ENCODE measurements around the gene HDAC10. TPM values are rescaled to one million over a fixed set of nuclear protein-coding genes. Genes with fewer than 3 reads are reported as not detected.

HDAC10 gene
- total RNA-seq, 1 donor from 2014 or later = 5.4 TPM

DNA sequence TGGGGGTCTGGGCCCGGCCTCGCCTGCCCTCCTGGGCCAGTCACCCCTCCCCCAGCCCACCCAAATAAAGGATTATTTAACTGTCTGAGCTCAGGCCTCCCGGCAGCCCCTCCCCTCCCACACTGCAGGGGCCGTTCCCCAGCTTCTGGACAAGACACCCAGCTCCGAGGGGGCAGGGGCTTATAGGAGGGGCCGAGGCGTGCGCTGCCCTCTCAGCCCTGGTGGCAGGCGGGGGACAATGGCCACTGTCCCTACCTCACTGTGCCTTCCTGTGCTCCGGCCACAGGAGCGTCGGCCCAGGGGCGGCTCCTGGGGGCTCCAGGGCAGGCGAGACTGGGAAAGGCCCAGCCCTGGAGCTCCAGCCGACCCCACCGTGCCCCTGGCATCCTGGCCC lies 52.4 kb downstream of the HDAC10 start:
- Mint-ChIP-seq H3K27ac (no peak overlapping the region), H3K27me3 (ENCODE audit: insufficient read depth, low read depth) (peaks cover 2% of the 10 kb centered on the region), H3K36me3 (peaks cover 13% of the 10 kb centered on the region), H3K9me3 (peaks cover under 1% of the 10 kb centered on the region), H3K4me1 (peaks cover 13% of the 10 kb centered on the region), H3K4me3 (no peak overlapping the region)
- H3K9me3 ChIP-seq (ENCODE audit: low read depth) = no peaks in the 10 kb centered on the region
- no peak overlapping the region for H3K4me3 ChIP-seq
- H3K4me2 ChIP-seq = no peak overlapping the region
- no peak overlapping the region for H3K27ac ChIP-seq
- peaks cover 10% of the 10 kb centered on the region for H3K4me1 ChIP-seq
- H3K36me3 ChIP-seq = peaks cover 12% of the 10 kb centered on the region
- H3K27me3 ChIP-seq = peaks cover 7% of the 10 kb centered on the region
- peaks cover 21% of the 10 kb centered on the region for H3F3A ChIP-seq (ENCODE audit: low read depth)
- DNase-seq (ENCODE audit: low spot score) = no peak
- no peak overlapping the region for H3K9ac ChIP-seq
- peaks cover 24% of the 10 kb centered on the region for H3K79me2 ChIP-seq (ENCODE audit: low read depth)
- no peak overlapping the region for H2AFZ ChIP-seq (replicated peaks)
- peaks cover 36% of the 10 kb centered on the region for H4K20me1 ChIP-seq (ENCODE audit: low read depth)
- TF ChIP-seq CTCF (IDR thresholded peaks at IDR 0.05) = no peak
- no peak for TF ChIP-seq EZH2phosphoT487 (IDR thresholded peaks at IDR 0.05)
- no peak for TF ChIP-seq EZH2 (IDR thresholded peaks at IDR 0.05)

GRCh38 chr22:50197856-50198623 lies 53.0 kb downstream of the HDAC10 start:
- Mint-ChIP-seq H3K4me1 (peaks cover 13% of the 10 kb centered on the region), H3K27ac (no peak overlapping the region), H3K27me3 (ENCODE audit: insufficient read depth, low read depth) (peaks cover 2% of the 10 kb centered on the region), H3K4me3 (no peak overlapping the region), H3K36me3 (peaks cover 8% of the 10 kb centered on the region), H3K9me3 (no peaks in the 10 kb centered on the region)
- no peak overlapping the region for H3K4me2 ChIP-seq
- H3K27me3 ChIP-seq = peaks cover 7% of the 10 kb centered on the region
- no peak for DNase-seq (ENCODE audit: low spot score)
- no peak for TF ChIP-seq EZH2 (IDR thresholded peaks at IDR 0.05)
- no peak for TF ChIP-seq CTCF (IDR thresholded peaks at IDR 0.05)
- TF ChIP-seq EZH2phosphoT487 (IDR thresholded peaks at IDR 0.05) = no peak
- peaks cover 18% of the 10 kb centered on the region for H3F3A ChIP-seq (ENCODE audit: low read depth)
- H3K27ac ChIP-seq = no peak overlapping the region
- H3K4me3 ChIP-seq = no peak overlapping the region
- H2AFZ ChIP-seq (replicated peaks) = no peak overlapping the region
- peaks cover 7% of the 10 kb centered on the region for H3K36me3 ChIP-seq
- no peak overlapping the region for H3K9ac ChIP-seq
- peaks cover 34% of the 10 kb centered on the region for H4K20me1 ChIP-seq (ENCODE audit: low read depth)
- no peaks in the 10 kb centered on the region for H3K9me3 ChIP-seq (ENCODE audit: low read depth)
- H3K4me1 ChIP-seq = peaks cover 10% of the 10 kb centered on the region
- H3K79me2 ChIP-seq (ENCODE audit: low read depth) = peaks cover 18% of the 10 kb centered on the region

DNA sequence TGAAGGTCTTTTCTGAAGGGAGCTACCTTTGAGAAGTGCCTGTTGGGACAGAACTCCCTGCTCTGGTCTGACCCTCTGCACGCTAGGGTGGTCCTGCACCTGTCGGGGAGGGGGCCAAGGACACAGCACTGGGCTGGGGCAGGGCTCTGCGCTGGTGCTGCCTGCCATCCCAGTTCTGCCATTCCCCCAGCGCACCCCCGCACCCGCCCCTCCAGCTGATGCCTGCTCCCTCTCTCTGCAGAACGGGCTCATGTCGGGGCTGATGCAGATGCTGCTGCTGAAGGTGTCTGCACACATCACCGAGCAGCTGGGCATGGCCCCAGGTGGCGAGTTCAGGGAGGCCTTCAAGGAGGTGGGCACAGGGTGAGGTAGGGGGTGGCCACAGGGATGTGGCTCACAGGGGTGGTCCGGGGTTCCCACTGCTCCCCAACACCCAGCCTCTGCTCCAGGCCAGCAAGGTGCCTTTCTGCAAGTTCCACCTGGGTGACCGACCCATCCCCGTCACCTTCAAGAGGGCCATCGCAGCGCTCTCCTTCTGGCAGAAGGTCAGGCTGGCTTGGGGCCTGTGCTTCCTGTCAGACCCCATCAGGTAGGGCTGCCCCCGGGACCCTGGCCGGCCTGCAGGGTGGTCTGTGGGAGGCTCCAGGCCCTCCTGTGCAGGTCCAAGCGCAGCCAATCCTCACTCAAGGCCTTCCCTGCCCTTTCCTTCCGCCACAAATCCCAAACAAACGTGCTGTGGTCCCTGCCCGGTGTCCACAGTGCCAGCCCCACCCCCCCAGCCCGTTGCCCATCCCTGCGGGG lies 53.9 kb downstream of the HDAC10 start:
- Mint-ChIP-seq H3K9me3 (no peaks in the 10 kb centered on the region), H3K4me1 (peaks cover 8% of the 10 kb centered on the region), H3K27ac (no peak overlapping the region), H3K36me3 (peaks cover 3% of the 10 kb centered on the region), H3K4me3 (no peak overlapping the region), H3K27me3 (ENCODE audit: insufficient read depth, low read depth) (peaks cover 2% of the 10 kb centered on the region)
- Histone ChIP-seq H3K9me3 (ENCODE audit: low read depth) (no peaks in the 10 kb centered on the region), H3K4me1 (peaks cover 6% of the 10 kb centered on the region), H3K36me3 (no peaks in the 10 kb centered on the region), H3F3A (ENCODE audit: low read depth) (peaks cover 18% of the 10 kb centered on the region), H3K4me2 (no peak overlapping the region), H3K4me3 (no peak overlapping the region), H4K20me1 (ENCODE audit: low read depth) (peaks cover 29% of the 10 kb centered on the region), H3K27me3 (peaks cover 7% of the 10 kb centered on the region), H3K27ac (no peak overlapping the region), H3K9ac (no peak overlapping the region), H2AFZ (replicated peaks) (no peak overlapping the region), H3K79me2 (ENCODE audit: low read depth) (peaks cover 10% of the 10 kb centered on the region)
- TF ChIP-seq EZH2phosphoT487 (IDR thresholded peaks at IDR 0.05) (no peak), EZH2 (IDR thresholded peaks at IDR 0.05) (no peak)
- no peak for DNase-seq (ENCODE audit: low spot score)

Measured in neural progenitor cell (in vitro differentiated cells).